Esophagus squamous epithelium (tissue), 4 donors: ENCODE data around the gene MYO9A.

Experiments
- POLR2A ChIP-seq, 4 donors: fragments of 450-650 bp; IDR thresholded peaks; one replicate each; pipeline ENCODE4 v1.6.1; 2017; ENCODE audit warnings: antibody characterized with exemption in 4 of 4, mild to moderate bottlenecking in 4 of 4, moderate library complexity in 3 of 4
- TF ChIP-seq, protein P1 (sequence below), 6 experiments: fragments of 450-650 bp in 4 of 6; fragments of 200-600 bp in 2 of 6; sonication (generic) in 2 of 6; IDR thresholded peaks; one replicate each; pipeline ENCODE4 v1.5.1; 2016 to 2019; ENCODE audit warnings: antibody characterized with exemption in 6 of 6, mild to moderate bottlenecking in 4 of 6, moderate library complexity in 4 of 6

DNA sequence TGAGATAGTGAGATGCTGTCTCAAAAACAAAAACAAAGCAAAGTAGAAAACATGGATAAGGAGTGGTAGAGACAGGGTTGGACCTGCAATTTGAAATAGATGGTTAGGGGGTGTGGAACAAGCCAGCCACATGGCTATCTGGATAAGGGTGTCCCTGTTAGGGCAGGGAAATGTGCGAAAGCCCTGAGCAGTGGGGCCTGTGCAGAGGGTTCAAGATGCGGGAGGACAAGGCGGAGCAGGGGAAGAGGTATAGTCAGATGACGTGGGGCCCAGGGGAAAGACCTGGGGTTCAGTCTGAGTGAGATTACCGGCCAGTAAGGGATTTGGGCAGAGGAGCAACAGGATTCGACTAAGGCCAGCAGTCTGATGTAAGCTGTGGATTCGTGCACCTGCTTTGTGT lies 326.0 kb downstream of the MYO9A start:
- TF ChIP-seq, protein P1, sequence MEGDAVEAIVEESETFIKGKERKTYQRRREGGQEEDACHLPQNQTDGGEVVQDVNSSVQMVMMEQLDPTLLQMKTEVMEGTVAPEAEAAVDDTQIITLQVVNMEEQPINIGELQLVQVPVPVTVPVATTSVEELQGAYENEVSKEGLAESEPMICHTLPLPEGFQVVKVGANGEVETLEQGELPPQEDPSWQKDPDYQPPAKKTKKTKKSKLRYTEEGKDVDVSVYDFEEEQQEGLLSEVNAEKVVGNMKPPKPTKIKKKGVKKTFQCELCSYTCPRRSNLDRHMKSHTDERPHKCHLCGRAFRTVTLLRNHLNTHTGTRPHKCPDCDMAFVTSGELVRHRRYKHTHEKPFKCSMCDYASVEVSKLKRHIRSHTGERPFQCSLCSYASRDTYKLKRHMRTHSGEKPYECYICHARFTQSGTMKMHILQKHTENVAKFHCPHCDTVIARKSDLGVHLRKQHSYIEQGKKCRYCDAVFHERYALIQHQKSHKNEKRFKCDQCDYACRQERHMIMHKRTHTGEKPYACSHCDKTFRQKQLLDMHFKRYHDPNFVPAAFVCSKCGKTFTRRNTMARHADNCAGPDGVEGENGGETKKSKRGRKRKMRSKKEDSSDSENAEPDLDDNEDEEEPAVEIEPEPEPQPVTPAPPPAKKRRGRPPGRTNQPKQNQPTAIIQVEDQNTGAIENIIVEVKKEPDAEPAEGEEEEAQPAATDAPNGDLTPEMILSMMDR (IDR thresholded peaks at IDR 0.05), result no peak
- no peak for TF ChIP-seq POLR2A (IDR thresholded peaks at IDR 0.05)
